ENCODE data around the gene GDF11. TPM values are rescaled to one million over a fixed set of nuclear protein-coding genes. Genes with fewer than 3 reads are reported as not detected.

GDF11 gene
- total and polyA plus RNA-seq, 2 of the 8 experiments (the other 6 are each of a cell fraction or from before 2014, with no cell fraction given) = 12.1 to 15.1 TPM

DNA sequence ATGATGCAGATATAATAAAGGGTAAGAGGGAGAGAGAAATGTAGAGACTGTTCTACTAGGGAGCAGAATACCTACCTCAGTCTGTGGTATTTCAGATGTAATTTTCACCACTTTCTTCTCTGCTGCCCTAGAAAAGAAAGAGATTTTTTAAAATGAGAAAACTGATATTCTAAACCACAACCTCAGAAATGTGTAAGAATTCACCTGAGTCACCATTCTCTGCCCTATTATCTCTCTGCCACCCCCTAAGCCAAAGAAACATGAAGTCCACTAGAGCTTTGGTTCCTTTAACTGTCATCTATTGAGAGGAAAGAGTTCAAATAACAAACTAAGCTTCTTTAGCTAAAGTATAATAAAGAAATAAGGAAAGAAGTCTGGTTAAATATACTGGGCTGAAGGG lies 53.0 kb downstream of the GDF11 start:
- H3K4ac ChIP-seq (replicated peaks; ENCODE audit: insufficient read length, low read depth, low read length) = no peak overlapping the region
- H3K14ac ChIP-seq (ENCODE audit: insufficient read length) = no peak overlapping the region
- peaks cover 0 to 4% of the 10 kb centered on the region in 2 experiments for H4K20me1 ChIP-seq (replicated peaks in 1 of 2; ENCODE audit: control insufficient read depth in 1 of 2, insufficient read depth in 2 of 2, low read length in 2 of 2)
- H3K56ac ChIP-seq (replicated peaks; ENCODE audit: insufficient read length, low read depth, low read length) = no peak overlapping the region
- no peak overlapping the region for H3K4me3 ChIP-seq (ENCODE audit: extremely low read depth in 1 of 4, insufficient read depth in 2 of 4, low read depth in 3 of 4, low read length in 4 of 4)
- POLR2A ChIA-PET (ENCODE audit: partially characterized antibody) = interaction anchor here (0.8 to 2.6 kb wide), 6 partner anchors 15 to 58 kb away, joined by 3 to 8 read pairs (median 4); partner anchors contain the start of genes ORMDL2 and SARNP
- H2BK5ac ChIP-seq (ENCODE audit: low read depth, low read length) = no peak overlapping the region
- no peak for DNase-seq (ENCODE audit: low read depth in 1 of 2, low spot score in 2 of 2)
- no peak overlapping the region for H3K4me2 ChIP-seq (ENCODE audit: insufficient read depth in 1 of 2, low read depth in 2 of 2, low read length in 2 of 2)
- no peak overlapping the region for H3K18ac ChIP-seq (ENCODE audit: extremely low read depth, low read length)
- H3K23ac ChIP-seq (ENCODE audit: insufficient read length) = no peak overlapping the region
- H3K23me2 ChIP-seq (ENCODE audit: low read depth, low read length) = no peaks in the 10 kb centered on the region
- no peak overlapping the region for H2BK20ac ChIP-seq (ENCODE audit: low read length)
- no peaks in the 10 kb centered on the region for H3K4me1 ChIP-seq (replicated peaks in 1 of 4; ENCODE audit: control insufficient read depth in 3 of 4, insufficient read depth in 4 of 4, low read length in 3 of 4)
- no peak overlapping the region for H4K8ac ChIP-seq (ENCODE audit: extremely low read depth, insufficient read depth, low read length)
- H3K27me3 ChIP-seq (replicated peaks in 1 of 4; ENCODE audit: control insufficient read depth in 3 of 4, extremely low read depth in 1 of 4, insufficient read depth in 3 of 4, low read length in 3 of 4) = no peaks in the 10 kb centered on the region
- no peaks in the 10 kb centered on the region; the same call in none of the 2 replicates for H3K79me1 ChIP-seq (ENCODE audit: low read depth, low read length)
- no peaks in the 10 kb centered on the region for H3K9me3 ChIP-seq (ENCODE audit: insufficient read depth in 2 of 2, low read depth in 1 of 2, low read length in 1 of 2)
- peaks cover 11 to 72% (median 40%) of the 10 kb centered on the region in 4 experiments for H3K36me3 ChIP-seq (ENCODE audit: control insufficient read depth in 2 of 4, insufficient read depth in 4 of 4, low read length in 3 of 4)
- no peak for FAIRE-seq
- H2BK12ac ChIP-seq (ENCODE audit: low read depth, low read length) = no peak overlapping the region
- H4K5ac ChIP-seq (ENCODE audit: insufficient read length, low read depth, low read length) = no peak overlapping the region
- no peak overlapping the region for H2BK15ac ChIP-seq (ENCODE audit: low read length)
- H3K79me2 ChIP-seq (ENCODE audit: control insufficient read depth in 1 of 2, insufficient read depth in 2 of 2, low read length in 2 of 2) = peaks cover 0 to 10% of the 10 kb centered on the region in 2 experiments; a peak in 2 of 4 replicates
- CTCF ChIA-PET (ENCODE audit: partially characterized antibody) = interaction anchor here (0.9 to 9.8 kb wide), 15 partner anchors 10 to 149 kb away, joined by 3 to 145 read pairs (median 7); partner anchors contain the start of genes GDF11, ORMDL2 and SARNP
- H2AK5ac ChIP-seq (ENCODE audit: low read depth, low read length) = no peak overlapping the region
- H2BK120ac ChIP-seq (replicated peaks; ENCODE audit: low read depth, low read length) = no peak overlapping the region
- H4K91ac ChIP-seq (replicated peaks; ENCODE audit: insufficient read length, low read length) = no peak overlapping the region
- H3K27ac ChIP-seq (ENCODE audit: low read depth, low read length) = no peak overlapping the region
- H3K9ac ChIP-seq (replicated peaks in 1 of 4; ENCODE audit: extremely low read depth in 1 of 4, low read depth in 3 of 4, low read length in 3 of 4) = no peak overlapping the region
- no peak overlapping the region for H2AFZ ChIP-seq (ENCODE audit: low read length)
- TF ChIP-seq CREB1 (IDR thresholded peaks at IDR 0.05) (no peak), EP300 (IDR thresholded peaks at IDR 0.05; ENCODE audit: borderline replicate concordance in 1 of 2, low read depth in 2 of 2, low read length in 2 of 2) (no peak), HDAC2 (IDR thresholded peaks at IDR 0.05; ENCODE audit: borderline replicate concordance in 1 of 2, low read depth in 2 of 2, low read length in 2 of 2) (no peak), HDAC6 (IDR thresholded peaks at IDR 0.05; ENCODE audit: low read depth, low read length) (no peak), TAF7 (optimal IDR thresholded peaks at IDR 0.05; ENCODE audit: borderline replicate concordance, low read depth, low read length) (no peak), BCL11A (IDR thresholded peaks at IDR 0.05; ENCODE audit: low read depth in 2 of 2, low read length in 2 of 2) (no peak), ZNF274 (IDR thresholded peaks at IDR 0.05; ENCODE audit: borderline replicate concordance, extremely low read depth, low read length) (no peak), JUND (IDR thresholded peaks at IDR 0.05; ENCODE audit: low read length) (no peak), CHD2 (IDR thresholded peaks at IDR 0.05; ENCODE audit: low read length) (no peak), SP2 (IDR thresholded peaks at IDR 0.05; ENCODE audit: low read length) (no peak)

Data from H1 (cell line).